Breast epithelium (tissue), 3 donors: ENCODE data around the gene ZNF536.

Experiments
- POLR2AphosphoS5 ChIP-seq, 3 donors: sonication (generic); formaldehyde crosslinking; IDR thresholded peaks; one replicate each; pipeline ENCODE4 v1.6.1; 2017; ENCODE audit warnings: antibody characterized with exemption in 3 of 3
- TF ChIP-seq, protein P1 (sequence below), 3 donors: fragments of 450-650 bp; IDR thresholded peaks; one replicate each; pipeline ENCODE4 v1.5.1; 2016 to 2017; ENCODE audit warnings: antibody characterized with exemption in 3 of 3, mild to moderate bottlenecking in 3 of 3, moderate library complexity in 3 of 3

DNA sequence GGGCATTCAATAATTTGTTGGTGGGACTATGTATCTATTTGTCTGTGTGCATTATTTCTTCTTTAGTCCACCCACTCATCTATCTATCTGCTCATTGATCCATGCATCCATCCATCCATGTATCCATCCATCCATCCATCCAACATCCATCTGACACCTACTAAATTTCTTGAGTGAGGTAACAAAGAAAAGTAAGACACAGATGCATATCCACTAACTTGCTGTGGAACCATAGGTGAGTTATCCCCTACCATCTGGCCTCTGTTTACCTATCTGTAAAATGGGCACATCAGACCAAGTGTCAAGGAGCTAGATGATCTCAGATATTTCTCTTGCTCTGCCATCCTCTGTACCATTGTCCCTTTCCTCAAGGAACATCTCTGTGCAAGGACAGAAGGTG, 54.7 kb downstream of the ZNF536 start:
- TF ChIP-seq POLR2AphosphoS5 (IDR thresholded peaks at IDR 0.05), result no peak
- TF ChIP-seq, protein P1, sequence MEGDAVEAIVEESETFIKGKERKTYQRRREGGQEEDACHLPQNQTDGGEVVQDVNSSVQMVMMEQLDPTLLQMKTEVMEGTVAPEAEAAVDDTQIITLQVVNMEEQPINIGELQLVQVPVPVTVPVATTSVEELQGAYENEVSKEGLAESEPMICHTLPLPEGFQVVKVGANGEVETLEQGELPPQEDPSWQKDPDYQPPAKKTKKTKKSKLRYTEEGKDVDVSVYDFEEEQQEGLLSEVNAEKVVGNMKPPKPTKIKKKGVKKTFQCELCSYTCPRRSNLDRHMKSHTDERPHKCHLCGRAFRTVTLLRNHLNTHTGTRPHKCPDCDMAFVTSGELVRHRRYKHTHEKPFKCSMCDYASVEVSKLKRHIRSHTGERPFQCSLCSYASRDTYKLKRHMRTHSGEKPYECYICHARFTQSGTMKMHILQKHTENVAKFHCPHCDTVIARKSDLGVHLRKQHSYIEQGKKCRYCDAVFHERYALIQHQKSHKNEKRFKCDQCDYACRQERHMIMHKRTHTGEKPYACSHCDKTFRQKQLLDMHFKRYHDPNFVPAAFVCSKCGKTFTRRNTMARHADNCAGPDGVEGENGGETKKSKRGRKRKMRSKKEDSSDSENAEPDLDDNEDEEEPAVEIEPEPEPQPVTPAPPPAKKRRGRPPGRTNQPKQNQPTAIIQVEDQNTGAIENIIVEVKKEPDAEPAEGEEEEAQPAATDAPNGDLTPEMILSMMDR (IDR thresholded peaks at IDR 0.05), result no peak
